ENCODE measurements around the gene LGALS7.
"Not testable (repeated sequence)": the region's sequence is repeated elsewhere in the genome, so short reads cannot be mapped to it uniquely, and the experiment has no call there.

LGALS7 gene

DNA sequence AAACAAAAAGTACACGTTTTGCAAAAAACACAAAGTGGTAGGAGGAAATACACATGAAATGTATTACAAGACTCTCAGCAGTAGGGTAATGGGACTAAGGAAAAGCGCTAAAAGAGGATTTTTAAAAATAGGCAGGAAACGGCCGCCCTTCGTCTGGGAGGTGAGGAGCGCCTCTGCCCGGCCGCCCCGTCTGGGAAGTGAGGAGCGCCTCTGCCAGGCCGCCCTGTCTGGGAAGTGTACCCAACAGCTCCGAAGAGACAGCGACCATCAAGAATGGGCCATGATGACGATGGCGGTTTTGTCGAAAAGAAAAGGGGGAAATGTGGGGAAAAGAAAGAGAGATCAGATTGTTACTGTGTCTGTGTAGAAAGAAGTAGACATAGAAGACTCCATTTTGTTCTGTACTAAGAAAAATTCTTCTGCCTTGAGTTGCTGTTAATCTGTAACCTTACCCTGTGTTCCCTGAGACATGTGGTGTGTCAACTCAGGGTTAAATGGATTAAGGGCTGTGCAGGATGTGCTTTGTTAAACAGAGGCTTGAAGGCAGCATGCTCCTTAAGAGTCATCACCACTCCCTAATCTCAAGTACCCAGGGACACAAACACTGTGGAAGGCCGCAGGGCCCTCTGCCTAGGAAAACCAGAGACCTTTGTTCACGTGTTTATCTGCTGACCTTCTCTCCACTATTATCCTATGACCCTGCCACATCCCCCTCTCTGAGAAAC, 34.2 kb upstream of the LGALS7 start:
- H2BK120ac ChIP-seq (ENCODE audit: low read depth, low read length); H3K4ac ChIP-seq (ENCODE audit: low read length); H3K23ac ChIP-seq (ENCODE audit: low read depth, low read length, poor library complexity); H3K36me3 ChIP-seq (replicated peaks in 1 of 2; ENCODE audit: control insufficient read depth in 2 of 2, insufficient read depth in 2 of 2, low read length in 2 of 2); H2BK15ac ChIP-seq (ENCODE audit: low read length); H4K91ac ChIP-seq (ENCODE audit: low read depth, low read length, poor library complexity); H3K27me3 ChIP-seq (ENCODE audit: control insufficient read depth in 3 of 3, insufficient read depth in 3 of 3, low read depth in 1 of 3, low read length in 3 of 3); H2AK5ac ChIP-seq (ENCODE audit: low read depth, low read length); H3K4me3 ChIP-seq (ENCODE audit: low read length in 2 of 2); H4K8ac ChIP-seq (ENCODE audit: low read depth, low read length); H3K9me3 ChIP-seq (replicated peaks in 1 of 2; ENCODE audit: control insufficient read depth in 2 of 2, insufficient read depth in 1 of 2, low read depth in 1 of 2, low read length in 2 of 2); H2AFZ ChIP-seq (ENCODE audit: low read length); H3K27ac ChIP-seq (replicated peaks; ENCODE audit: low read length); H3K4me2 ChIP-seq (ENCODE audit: insufficient read depth, low read length, poor library complexity, severe bottlenecking); H3K4me1 ChIP-seq (ENCODE audit: control insufficient read depth in 2 of 2, insufficient read depth in 1 of 2, low read depth in 1 of 2, low read length in 2 of 2); H3K14ac ChIP-seq (ENCODE audit: low read length); H3K79me1 ChIP-seq (ENCODE audit: low read depth, low read length); DNase-seq (ENCODE audit: low spot score); H2BK5ac ChIP-seq (ENCODE audit: low read length); H3K18ac ChIP-seq (ENCODE audit: low read length); H2BK12ac ChIP-seq (ENCODE audit: low read length); H3K9ac ChIP-seq (ENCODE audit: low read depth, low read length, poor library complexity): not testable (repeated sequence)
- no CpG with 5 or more reads among the region's 18 CpGs for WGBS, 2 donors (ENCODE audit: extremely low coverage in 2 of 2, insufficient read length in 2 of 2, insufficient replicate concordance in 1 of 2)

DNA sequence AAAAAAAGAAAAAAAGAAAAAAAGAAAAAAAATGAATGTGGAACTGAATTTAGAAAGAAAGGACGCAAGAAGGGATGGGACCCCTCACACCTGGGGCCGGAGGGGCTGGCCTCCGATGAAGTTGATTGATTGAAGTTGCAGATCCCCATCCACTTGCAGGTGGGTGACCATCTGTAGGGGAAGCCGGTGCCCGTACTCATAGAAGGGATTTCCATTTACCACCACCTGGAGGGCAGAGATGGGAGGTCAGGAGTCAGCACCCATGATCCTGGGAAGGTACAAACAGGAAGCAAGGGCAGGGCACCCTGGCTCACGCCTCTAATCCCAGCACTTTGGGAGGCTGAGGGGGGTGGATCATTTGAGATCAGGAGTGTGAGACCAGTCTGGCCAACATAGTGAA, 33.1 kb upstream of the LGALS7 start:
- H3K79me1 ChIP-seq (ENCODE audit: low read depth, low read length) = no peaks in the 10 kb centered on the region
- no peak overlapping the region for H3K14ac ChIP-seq (ENCODE audit: low read length)
- H4K8ac ChIP-seq (ENCODE audit: low read depth, low read length) = no peak overlapping the region
- H3K18ac ChIP-seq (ENCODE audit: low read length) = no peak overlapping the region
- H3K36me3 ChIP-seq (replicated peaks in 1 of 2; ENCODE audit: control insufficient read depth in 2 of 2, insufficient read depth in 2 of 2, low read length in 2 of 2) = no peaks in the 10 kb centered on the region
- no peak overlapping the region for H2AFZ ChIP-seq (ENCODE audit: low read length)
- H3K27ac ChIP-seq (replicated peaks; ENCODE audit: low read length) = no peak overlapping the region
- no peak overlapping the region for H2BK15ac ChIP-seq (ENCODE audit: low read length)
- H2BK120ac ChIP-seq (ENCODE audit: low read depth, low read length) = no peak overlapping the region
- no peaks in the 10 kb centered on the region for H3K27me3 ChIP-seq (ENCODE audit: control insufficient read depth in 3 of 3, insufficient read depth in 3 of 3, low read depth in 1 of 3, low read length in 3 of 3)
- peaks cover 0 to 1% of the 10 kb centered on the region in 2 donors for H3K9me3 ChIP-seq (replicated peaks in 1 of 2; ENCODE audit: control insufficient read depth in 2 of 2, insufficient read depth in 1 of 2, low read depth in 1 of 2, low read length in 2 of 2)
- H2BK5ac ChIP-seq (ENCODE audit: low read length) = no peak overlapping the region
- H3K4me2 ChIP-seq (ENCODE audit: insufficient read depth, low read length, poor library complexity, severe bottlenecking) = no peak overlapping the region
- no peak overlapping the region for H4K91ac ChIP-seq (ENCODE audit: low read depth, low read length, poor library complexity)
- no peak overlapping the region for H2BK12ac ChIP-seq (ENCODE audit: low read length)
- H2AK5ac ChIP-seq (ENCODE audit: low read depth, low read length) = peak overlapping the region; percentile 70
- no CpG with 5 or more reads among the region's 6 CpGs for WGBS, 2 donors (ENCODE audit: extremely low coverage in 2 of 2, insufficient read length in 2 of 2, insufficient replicate concordance in 1 of 2)
- H3K4me3 ChIP-seq (ENCODE audit: low read length in 2 of 2) = no peak overlapping the region
- H3K4me1 ChIP-seq (ENCODE audit: control insufficient read depth in 2 of 2, insufficient read depth in 1 of 2, low read depth in 1 of 2, low read length in 2 of 2) = no peaks in the 10 kb centered on the region
- H3K23ac ChIP-seq (ENCODE audit: low read depth, low read length, poor library complexity) = no peak overlapping the region
- DNase-seq (ENCODE audit: low spot score) = no peak
- H3K4ac ChIP-seq (ENCODE audit: low read length) = no peak overlapping the region
- no peak overlapping the region for H3K9ac ChIP-seq (ENCODE audit: low read depth, low read length, poor library complexity)

DNA sequence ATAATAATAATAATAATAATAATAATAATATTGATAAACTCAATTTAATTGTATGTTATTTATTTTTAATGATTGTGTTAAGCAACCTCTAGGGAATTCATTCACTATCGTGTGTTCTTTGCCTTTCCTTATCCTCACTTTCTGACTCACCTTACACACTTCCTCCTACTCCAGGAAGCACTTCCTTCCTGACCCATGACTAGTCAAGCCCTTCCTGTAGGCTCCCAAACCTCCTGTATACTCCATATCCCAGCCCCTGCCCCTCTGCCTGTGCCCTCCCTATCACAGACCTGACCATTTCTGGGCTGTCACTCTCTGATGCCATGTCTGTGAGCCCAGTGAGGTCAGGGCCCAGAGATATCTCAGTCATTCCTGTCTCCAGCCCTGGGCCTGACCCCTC, 31.9 kb upstream of the LGALS7 start:
- peak overlapping the region; percentile 55 for H3K23ac ChIP-seq (ENCODE audit: low read depth, low read length, poor library complexity)
- DNase-seq (ENCODE audit: low spot score) = no peak
- peak overlapping the region; percentile 10 for H3K4ac ChIP-seq (ENCODE audit: low read length)
- peak overlapping the region; percentile 93 for H2AK5ac ChIP-seq (ENCODE audit: low read depth, low read length)
- H4K8ac ChIP-seq (ENCODE audit: low read depth, low read length) = peak overlapping the region; percentile 98
- H3K4me2 ChIP-seq (ENCODE audit: insufficient read depth, low read length, poor library complexity, severe bottlenecking) = no peak overlapping the region
- H3K9me3 ChIP-seq (replicated peaks in 1 of 2; ENCODE audit: control insufficient read depth in 2 of 2, insufficient read depth in 1 of 2, low read depth in 1 of 2, low read length in 2 of 2) = peaks cover 0 to 4% of the 10 kb centered on the region in 2 donors
- peak overlapping the region; percentile 57 for H3K18ac ChIP-seq (ENCODE audit: low read length)
- H3K27me3 ChIP-seq (ENCODE audit: control insufficient read depth in 3 of 3, insufficient read depth in 3 of 3, low read depth in 1 of 3, low read length in 3 of 3) = no peaks in the 10 kb centered on the region
- H2BK15ac ChIP-seq (ENCODE audit: low read length) = peak overlapping the region; percentile 93
- H2BK12ac ChIP-seq (ENCODE audit: low read length) = no peak overlapping the region
- no peaks in the 10 kb centered on the region for H3K4me1 ChIP-seq (ENCODE audit: control insufficient read depth in 2 of 2, insufficient read depth in 1 of 2, low read depth in 1 of 2, low read length in 2 of 2)
- H2BK120ac ChIP-seq (ENCODE audit: low read depth, low read length) = no peak overlapping the region
- no CpG with 5 or more reads among the region's 1 CpG for WGBS, 2 donors (ENCODE audit: extremely low coverage in 2 of 2, insufficient read length in 2 of 2, insufficient replicate concordance in 1 of 2)
- H3K14ac ChIP-seq (ENCODE audit: low read length) = no peak overlapping the region
- no peak overlapping the region for H3K27ac ChIP-seq (replicated peaks; ENCODE audit: low read length)
- no peak overlapping the region for H4K91ac ChIP-seq (ENCODE audit: low read depth, low read length, poor library complexity)
- H3K36me3 ChIP-seq (replicated peaks in 1 of 2; ENCODE audit: control insufficient read depth in 2 of 2, insufficient read depth in 2 of 2, low read length in 2 of 2) = no peaks in the 10 kb centered on the region
- H3K4me3 ChIP-seq (ENCODE audit: low read length in 2 of 2) = no peak overlapping the region
- no peaks in the 10 kb centered on the region for H3K79me1 ChIP-seq (ENCODE audit: low read depth, low read length)
- H2AFZ ChIP-seq (ENCODE audit: low read length) = no peak overlapping the region
- H3K9ac ChIP-seq (ENCODE audit: low read depth, low read length, poor library complexity) = no peak overlapping the region
- H2BK5ac ChIP-seq (ENCODE audit: low read length) = no peak overlapping the region

DNA sequence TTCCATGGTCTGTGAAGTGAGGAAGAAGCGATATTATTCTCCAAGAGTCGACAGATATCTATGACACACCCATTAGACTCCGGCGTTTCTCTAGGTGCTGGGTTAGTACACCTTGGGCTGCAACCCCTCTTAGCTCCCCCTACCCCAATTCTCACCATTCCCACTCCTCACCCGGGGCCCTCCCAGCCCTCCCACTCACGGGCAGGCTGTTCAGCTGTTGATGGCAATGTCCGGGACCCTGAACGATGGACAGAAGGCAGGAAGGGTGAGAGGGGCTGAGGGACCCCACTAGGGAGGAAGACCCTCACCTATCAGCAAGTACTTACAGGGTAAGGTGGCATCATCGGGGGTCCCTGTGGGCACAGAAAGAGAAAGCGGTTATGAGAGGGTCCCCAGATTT, 30.2 kb upstream of the LGALS7 start:
- Histone ChIP-seq H3K18ac (ENCODE audit: low read length) (no peak overlapping the region), H3K36me3 (replicated peaks in 1 of 2; ENCODE audit: control insufficient read depth in 2 of 2, insufficient read depth in 2 of 2, low read length in 2 of 2) (no peaks in the 10 kb centered on the region), H2AFZ (ENCODE audit: low read length) (no peak overlapping the region), H3K14ac (ENCODE audit: low read length) (no peak overlapping the region), H4K8ac (ENCODE audit: low read depth, low read length) (no peak overlapping the region), H3K79me1 (ENCODE audit: low read depth, low read length) (no peaks in the 10 kb centered on the region), H3K4ac (ENCODE audit: low read length) (no peak overlapping the region), H2AK5ac (ENCODE audit: low read depth, low read length) (no peak overlapping the region), H2BK120ac (ENCODE audit: low read depth, low read length) (no peak overlapping the region), H2BK5ac (ENCODE audit: low read length) (no peak overlapping the region), H2BK12ac (ENCODE audit: low read length) (no peak overlapping the region), H3K23ac (ENCODE audit: low read depth, low read length, poor library complexity) (no peak overlapping the region), H3K4me1 (ENCODE audit: control insufficient read depth in 2 of 2, insufficient read depth in 1 of 2, low read depth in 1 of 2, low read length in 2 of 2) (no peaks in the 10 kb centered on the region), H3K9ac (ENCODE audit: low read depth, low read length, poor library complexity) (no peak overlapping the region), H3K9me3 (replicated peaks in 1 of 2; ENCODE audit: control insufficient read depth in 2 of 2, insufficient read depth in 1 of 2, low read depth in 1 of 2, low read length in 2 of 2) (peaks cover 0 to 2% of the 10 kb centered on the region in 2 donors), H2BK15ac (ENCODE audit: low read length) (no peak overlapping the region), H4K91ac (ENCODE audit: low read depth, low read length, poor library complexity) (no peak overlapping the region), H3K27me3 (ENCODE audit: control insufficient read depth in 3 of 3, insufficient read depth in 3 of 3, low read depth in 1 of 3, low read length in 3 of 3) (no peaks in the 10 kb centered on the region), H3K4me3 (ENCODE audit: low read length in 2 of 2) (no peak overlapping the region), H3K4me2 (ENCODE audit: insufficient read depth, low read length, poor library complexity, severe bottlenecking) (no peak overlapping the region), H3K27ac (replicated peaks; ENCODE audit: low read length) (no peak overlapping the region)
- WGBS, 2 donors (ENCODE audit: extremely low coverage in 2 of 2, insufficient read length in 2 of 2, insufficient replicate concordance in 1 of 2) = no CpG with 5 or more reads among the region's 10 CpGs
- no peak for DNase-seq (ENCODE audit: low spot score)
